Adrenal gland (tissue), 5 donors: Measurements from ENCODE around the gene SLC6A4.

ENCODE experiments used
- POLR2A ChIP-seq, 2 donors: fragments of 450-650 bp; IDR thresholded peaks; one replicate each; pipeline ENCODE4 v1.6.1; 2017; ENCODE audit warnings: antibody characterized with exemption in 2 of 2, mild to moderate bottlenecking in 2 of 2, moderate library complexity in 1 of 2
- TF ChIP-seq, protein P1 (sequence below), 6 experiments: fragments of 450-650 bp in 4 of 6; fragments of 200-600 bp in 2 of 6; sonication (generic) in 1 of 6; IDR thresholded peaks; 1 replicate in 5 of 6; 2 replicates in 1 of 6; pipeline versions ENCODE4 v1.5.1 to v1.8.0; 2016 to 2021; ENCODE audit warnings: antibody characterized with exemption in 6 of 6, mild to moderate bottlenecking in 2 of 6, moderate library complexity in 1 of 6
- donor health status: DM: no; HTN: no; CAD: no.

DNA sequence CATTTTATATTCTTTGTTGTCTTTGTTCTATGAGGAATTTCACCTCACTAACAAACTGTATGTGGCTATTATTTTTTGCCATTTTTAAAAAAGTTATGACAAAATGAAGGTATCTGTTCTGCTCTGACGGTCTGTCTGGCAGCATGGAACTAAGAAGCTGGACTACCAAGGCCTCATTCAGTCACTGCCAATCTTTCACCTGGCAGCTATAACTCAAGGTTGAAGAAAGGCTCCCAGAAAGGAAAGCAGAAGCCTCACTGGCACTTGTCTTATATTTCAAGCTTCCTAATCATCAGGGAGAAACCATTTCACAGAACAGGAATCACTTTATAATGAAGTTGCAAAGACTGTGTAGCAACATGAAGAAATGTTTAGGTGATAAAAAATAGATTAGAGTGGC lies 18.7 kb upstream of the SLC6A4 start:
- no peak for TF ChIP-seq POLR2A (IDR thresholded peaks at IDR 0.05)
- TF ChIP-seq, protein P1, sequence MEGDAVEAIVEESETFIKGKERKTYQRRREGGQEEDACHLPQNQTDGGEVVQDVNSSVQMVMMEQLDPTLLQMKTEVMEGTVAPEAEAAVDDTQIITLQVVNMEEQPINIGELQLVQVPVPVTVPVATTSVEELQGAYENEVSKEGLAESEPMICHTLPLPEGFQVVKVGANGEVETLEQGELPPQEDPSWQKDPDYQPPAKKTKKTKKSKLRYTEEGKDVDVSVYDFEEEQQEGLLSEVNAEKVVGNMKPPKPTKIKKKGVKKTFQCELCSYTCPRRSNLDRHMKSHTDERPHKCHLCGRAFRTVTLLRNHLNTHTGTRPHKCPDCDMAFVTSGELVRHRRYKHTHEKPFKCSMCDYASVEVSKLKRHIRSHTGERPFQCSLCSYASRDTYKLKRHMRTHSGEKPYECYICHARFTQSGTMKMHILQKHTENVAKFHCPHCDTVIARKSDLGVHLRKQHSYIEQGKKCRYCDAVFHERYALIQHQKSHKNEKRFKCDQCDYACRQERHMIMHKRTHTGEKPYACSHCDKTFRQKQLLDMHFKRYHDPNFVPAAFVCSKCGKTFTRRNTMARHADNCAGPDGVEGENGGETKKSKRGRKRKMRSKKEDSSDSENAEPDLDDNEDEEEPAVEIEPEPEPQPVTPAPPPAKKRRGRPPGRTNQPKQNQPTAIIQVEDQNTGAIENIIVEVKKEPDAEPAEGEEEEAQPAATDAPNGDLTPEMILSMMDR (IDR thresholded peaks at IDR 0.05), result no peak
